H1 (cell line): Measurements from ENCODE around the gene FAM53C. TPM values are rescaled to one million over a fixed set of nuclear protein-coding genes. Genes with fewer than 3 reads are reported as not detected.

Experiments
- CTCF ChIA-PET: fragments of 300-600 bp; sonication (Branson Sonifier 250); formaldehyde crosslinking; loops from one replicate; lab custom pipeline; 2021; ENCODE audit not compliant: partially characterized antibody; lab: Charles Lee
- POLR2A ChIA-PET: fragments of 300-600 bp; sonication (Branson Sonifier 250); formaldehyde crosslinking; loops from one replicate; lab custom pipeline; 2021; ENCODE audit warnings: inconsistent platforms; ENCODE audit not compliant: partially characterized antibody; lab: Charles Lee
- DNase-seq, 2 experiments: peaks; one replicate each; pipeline versions ENCODE4 v3.0.0 to v3.0.0-alpha.2; 2010 to 2022; ENCODE audit warnings: low spot score in 2 of 2, low read depth in 1 of 2, mixed read lengths in 1 of 2
- FAIRE-seq: peaks from 2 replicates; lab custom pipeline; 2011; peaks lifted over from hg19 to GRCh38; lab: Jason Lieb, UNC
- H2AFZ ChIP-seq: 2 replicates; pipeline ENCODE4 v1.8.1; 2012; ENCODE audit warnings: low read length, inconsistent platforms
- H2AK5ac ChIP-seq: 2 replicates; pipeline ENCODE4 v1.6.1; 2013; ENCODE audit warnings: low read depth, low read length
- H2BK120ac ChIP-seq: replicated peaks from 2 replicates; pipeline ENCODE3; 2013; ENCODE audit warnings: low read depth, low read length, inconsistent platforms
- H2BK12ac ChIP-seq: 2 replicates; pipeline ENCODE4 v1.6.1; 2013; ENCODE audit warnings: low read depth, low read length
- H2BK15ac ChIP-seq: 2 replicates; pipeline ENCODE4 v1.6.1; 2013; ENCODE audit warnings: low read length
- H2BK20ac ChIP-seq: 2 replicates; pipeline ENCODE4 v1.6.1; 2013; ENCODE audit warnings: low read length
- H2BK5ac ChIP-seq: 2 replicates; pipeline ENCODE4 v1.6.1; 2013; ENCODE audit warnings: low read depth, low read length
- H3K14ac ChIP-seq: 2 replicates; pipeline ENCODE4 v1.6.1; 2013; ENCODE audit warnings: inconsistent platforms; ENCODE audit not compliant: insufficient read length
- H3K18ac ChIP-seq: 2 replicates; pipeline ENCODE4 v1.6.1; 2013; ENCODE audit warnings: low read length; ENCODE audit errors: extremely low read depth
- H3K23ac ChIP-seq: 2 replicates; pipeline ENCODE4 v1.6.1; 2013; ENCODE audit warnings: inconsistent platforms; ENCODE audit not compliant: insufficient read length
- H3K23me2 ChIP-seq: 2 replicates; pipeline ENCODE4 v1.6.1; 2013; ENCODE audit warnings: low read depth, low read length
- H3K27ac ChIP-seq: 2 replicates; pipeline ENCODE4 v1.6.1; 2011; ENCODE audit warnings: low read depth, low read length, inconsistent platforms
- H3K27me3 ChIP-seq, 4 experiments: replicated peaks in 1 of 4; 1 replicate in 1 of 4; 2 replicates in 3 of 4; pipeline versions ENCODE4 v1.6.1 to v1.8.1; 2011 to 2013; ENCODE audit warnings: low read length in 3 of 4, mild to moderate bottlenecking in 3 of 4, inconsistent platforms in 2 of 4, mixed read lengths in 2 of 4, moderate library complexity in 1 of 4; ENCODE audit not compliant: control insufficient read depth in 3 of 4, insufficient read depth in 3 of 4; ENCODE audit errors: extremely low read depth in 1 of 4
- H3K36me3 ChIP-seq, 4 experiments: 2 replicates each; pipeline versions ENCODE4 v1.6.1 to v1.8.1; 2011 to 2013; ENCODE audit warnings: mild to moderate bottlenecking in 4 of 4, low read length in 3 of 4, moderate library complexity in 2 of 4, control low read depth in 1 of 4, inconsistent platforms in 1 of 4; ENCODE audit not compliant: insufficient read depth in 4 of 4, control insufficient read depth in 2 of 4
- H3K4ac ChIP-seq: replicated peaks from 2 replicates; pipeline ENCODE3; 2013; ENCODE audit warnings: low read length, low read depth, mixed read lengths, inconsistent platforms; ENCODE audit not compliant: insufficient read length
- H3K4me1 ChIP-seq, 4 experiments: replicated peaks in 1 of 4; 1 replicate in 1 of 4; 2 replicates in 3 of 4; pipeline versions ENCODE4 v1.6.1 to v1.8.1; 2011 to 2013; ENCODE audit warnings: low read length in 3 of 4, inconsistent platforms in 2 of 4, mixed read lengths in 1 of 4; ENCODE audit not compliant: insufficient read depth in 4 of 4, control insufficient read depth in 3 of 4
- H3K4me2 ChIP-seq, 2 experiments: 2 replicates each; pipeline versions ENCODE4 v1.6.1 to v1.8.1; 2011 to 2013; ENCODE audit warnings: low read depth in 2 of 2, low read length in 2 of 2, control low read depth in 1 of 2, inconsistent platforms in 1 of 2, mild to moderate bottlenecking in 1 of 2; ENCODE audit not compliant: insufficient read depth in 1 of 2
- H3K4me3 ChIP-seq, 4 experiments: fragments of 200-600, 300-600 bp in 1 of 4; sonication (generic), shearing (Covaris generic), sonication (Bioruptor Twin) in 1 of 4; 2 replicates each; pipeline versions ENCODE4 v1.5.1 to v1.8.1; 2011 to 2016; ENCODE audit warnings: low read length in 4 of 4, low read depth in 3 of 4, control low read depth in 2 of 4, inconsistent platforms in 2 of 4, mild to moderate bottlenecking in 2 of 4, mixed read lengths in 1 of 4, moderate library complexity in 1 of 4; ENCODE audit not compliant: insufficient read depth in 2 of 4; ENCODE audit errors: extremely low read depth in 1 of 4
- H3K56ac ChIP-seq: replicated peaks from 2 replicates; pipeline ENCODE3; 2013; ENCODE audit warnings: low read depth, mild to moderate bottlenecking, mixed read lengths, low read length, inconsistent platforms; ENCODE audit not compliant: insufficient read length
- H3K79me1 ChIP-seq: 2 replicates; pipeline ENCODE4 v1.6.1; 2013; ENCODE audit warnings: low read depth, low read length, control low read depth
- H3K79me2 ChIP-seq, 2 experiments: 2 replicates each; pipeline versions ENCODE4 v1.6.1 to v1.8.1; 2012 to 2013; ENCODE audit warnings: low read length in 2 of 2, mild to moderate bottlenecking in 2 of 2, inconsistent platforms in 1 of 2; ENCODE audit not compliant: insufficient read depth in 2 of 2, control insufficient read depth in 1 of 2
- H3K9ac ChIP-seq, 4 experiments: replicated peaks in 1 of 4; 1 replicate in 1 of 4; 2 replicates in 3 of 4; pipeline versions ENCODE4 v1.6.1 to v1.8.1; 2011 to 2013; ENCODE audit warnings: low read depth in 3 of 4, low read length in 3 of 4, control low read depth in 2 of 4, mild to moderate bottlenecking in 2 of 4, moderate library complexity in 2 of 4, inconsistent platforms in 1 of 4; ENCODE audit errors: extremely low read depth in 1 of 4
- H3K9me3 ChIP-seq, 2 experiments: 2 replicates each; pipeline versions ENCODE4 v1.6.1 to v1.8.1; 2012 to 2013; ENCODE audit warnings: mild to moderate bottlenecking in 2 of 2, moderate library complexity in 2 of 2, control low read depth in 1 of 2, inconsistent platforms in 1 of 2, low read depth in 1 of 2, low read length in 1 of 2, mixed read lengths in 1 of 2; ENCODE audit not compliant: insufficient read depth in 2 of 2
- H4K20me1 ChIP-seq, 2 experiments: replicated peaks in 1 of 2; 2 replicates each; pipeline versions ENCODE3 to v1.8.1; 2011 to 2013; ENCODE audit warnings: inconsistent platforms in 2 of 2, low read length in 2 of 2, mild to moderate bottlenecking in 1 of 2; ENCODE audit not compliant: insufficient read depth in 2 of 2, control insufficient read depth in 1 of 2
- H4K5ac ChIP-seq: 2 replicates; pipeline ENCODE4 v1.6.1; 2013; ENCODE audit warnings: low read length, low read depth, mixed read lengths, inconsistent platforms; ENCODE audit not compliant: insufficient read length
- H4K8ac ChIP-seq: 2 replicates; pipeline ENCODE4 v1.8.0; 2013; ENCODE audit warnings: mild to moderate bottlenecking, moderate library complexity, low read length, inconsistent platforms; ENCODE audit not compliant: insufficient read depth; ENCODE audit errors: extremely low read depth
- H4K91ac ChIP-seq: replicated peaks from 2 replicates; pipeline ENCODE3; 2013; ENCODE audit warnings: low read length, mixed read lengths, inconsistent platforms; ENCODE audit not compliant: insufficient read length
- HDAC2 ChIP-seq, 2 experiments: fragments of 300-600 bp in 1 of 2; sonication (generic) in 1 of 2; IDR thresholded peaks; 2 replicates each; pipeline ENCODE4 v1.6.1; 2011 to 2012; ENCODE audit warnings: low read depth in 2 of 2, low read length in 2 of 2, mild to moderate bottlenecking in 2 of 2, moderate library complexity in 2 of 2, borderline replicate concordance in 1 of 2, inconsistent platforms in 1 of 2
- RBBP5 ChIP-seq: IDR thresholded peaks from 2 replicates; pipeline ENCODE4 v1.7.1; 2012; ENCODE audit warnings: low read depth, mild to moderate bottlenecking, inconsistent platforms, low read length, moderate library complexity, borderline replicate concordance
- SAP30 ChIP-seq: fragments of 300-600 bp; sonication (generic); IDR thresholded peaks from 2 replicates; pipeline ENCODE4 v1.7.1; 2012; ENCODE audit warnings: low read length, moderate library complexity, mild to moderate bottlenecking, inconsistent platforms; ENCODE audit not compliant: insufficient read depth, insufficient replicate concordance
- SIX5 ChIP-seq: IDR thresholded peaks from 2 replicates; pipeline ENCODE4 v1.6.1; 2011; ENCODE audit warnings: mild to moderate bottlenecking, low read depth, low read length
- YY1 ChIP-seq: IDR thresholded peaks from 2 replicates; pipeline ENCODE4 v1.6.1; 2011; ENCODE audit warnings: low read depth, mild to moderate bottlenecking, low read length
- WGBS, 2 experiments: shearing (Covaris generic) in 1 of 2; methylation state at CpG; one replicate each; pipeline versions ENCODE4 v1.1.6 to v1.1.7; 2013 to 2015; ENCODE audit warnings: low lambda C conversion rate in 2 of 2, mixed read lengths in 2 of 2, inconsistent platforms in 1 of 2, low coverage in 1 of 2, missing lambda C conversion rate in 1 of 2; ENCODE audit not compliant: insufficient replicate concordance in 2 of 2, insufficient coverage in 1 of 2, insufficient read length in 1 of 2; ENCODE audit errors: extremely low coverage in 1 of 2, missing lambda C conversion rate in 1 of 2; 5-methylcytosine and 5-hydroxymethylcytosine counted together
- polyA plus RNA-seq, 7 experiments: library from polyadenylated mRNA; depleted of rRNA in 3 of 7; stranded (reverse) in 5 of 7; unstranded in 2 of 7; fragments of >200 nt in 5 of 7; fragments of 200-250 nt in 2 of 7; gene quantifications; 1 replicate in 5 of 7; 2 replicates in 1 of 7; 4 replicates in 1 of 7; pipeline versions ENCODE4 v1.2.1 to v1.2.3, GENCODE V29; 2011 to 2013; ENCODE audit warnings: missing spikeins in 2 of 7, mixed read lengths in 2 of 7
- total RNA-seq: library from RNA; stranded (reverse); fragmentation: NEBNext Ultra II Directional; extraction: Animal tissue kit (Norgen Biotek cat#: 25700); gene quantifications from 2 replicates; pipeline ENCODE4 v1.2.1, GENCODE V29; 2021
- TF ChIP-seq, protein P1 (sequence below): IDR thresholded peaks from 2 replicates; pipeline ENCODE4 v1.6.1; 2011; ENCODE audit warnings: low read depth, mild to moderate bottlenecking, low read length; ENCODE audit not compliant: insufficient read depth

Gene FAM53C
- total and polyA plus RNA-seq, 2 of the 8 experiments (the other 6 are each of a cell fraction or from before 2014, with no cell fraction given), result 57.6 to 75.3 TPM

DNA sequence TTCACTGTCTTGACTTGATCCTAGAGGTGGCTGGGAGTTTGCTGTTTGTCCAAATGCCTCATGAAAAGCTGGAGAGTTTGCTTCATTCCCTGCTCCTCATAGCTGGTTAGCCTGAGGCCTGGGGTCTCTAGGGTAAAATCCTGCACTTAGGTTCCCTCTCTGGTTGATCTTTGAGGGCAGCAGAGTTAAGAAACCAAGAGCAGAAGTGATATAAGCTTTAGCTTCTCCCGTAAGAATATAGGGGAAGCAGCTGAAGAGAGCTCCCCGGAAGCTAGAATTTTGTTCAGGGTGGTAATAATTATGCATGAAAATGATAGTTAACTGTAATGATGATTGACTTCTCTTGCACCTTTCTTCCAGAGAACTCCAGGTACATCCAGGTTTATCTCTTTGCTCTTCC, 1.4 kb downstream of the FAM53C start:
- 77% methylated on average over 2 of the region's 2 CpGs; no CpG with 5 or more reads in 1 of the 2 experiments for whole genome bisulfite sequencing, 2 experiments
- H3K4me3 ChIP-seq, result peak overlapping the region; percentile 68 to 95 (median 91)
- TF ChIP-seq SIX5, result no peak
- TF ChIP-seq, protein P1, sequence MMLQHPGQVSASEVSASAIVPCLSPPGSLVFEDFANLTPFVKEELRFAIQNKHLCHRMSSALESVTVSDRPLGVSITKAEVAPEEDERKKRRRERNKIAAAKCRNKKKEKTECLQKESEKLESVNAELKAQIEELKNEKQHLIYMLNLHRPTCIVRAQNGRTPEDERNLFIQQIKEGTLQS, result no peak
- TF ChIP-seq RBBP5, result no peak
- no peak for TF ChIP-seq SAP30
- TF ChIP-seq HDAC2 (IDR thresholded peaks at IDR 0.05; ENCODE audit: borderline replicate concordance in 1 of 2, low read depth in 2 of 2, low read length in 2 of 2), result no peak
- no peak for TF ChIP-seq YY1

More for the DNA sequence above, 1.4 kb downstream of the FAM53C start:
- no peak overlapping the region for H4K8ac ChIP-seq
- H3K79me2 ChIP-seq, result peaks cover 10 to 39% of the 10 kb centered on the region in 2 experiments
- H3K4me2 ChIP-seq, result peak overlapping the region; percentile 98
- 0 out of 2 replicates have a peak overlapping the region, but pooled peaks have one; percentile 89 for H2BK12ac ChIP-seq
- peak overlapping the region; percentile 3; the same call in 1 of the 2 replicates for H2AK5ac ChIP-seq
- FAIRE-seq, result no peak
- no peak overlapping the region for H2BK20ac ChIP-seq
- H3K14ac ChIP-seq, result no peak overlapping the region
- peak overlapping the region; percentile 72; the same call in 1 of the 2 replicates for H3K18ac ChIP-seq
- peak overlapping the region; percentile 62; the same call in 1 of the 2 replicates for H2BK5ac ChIP-seq
- POLR2A ChIA-PET, result interaction anchor here (0.5 to 8.2 kb wide), 14 partner anchors 8 to 222 kb away, joined by 3 to 254 read pairs (median 6); partner anchors contain the start of genes BRD8, CDC23, EGR1 and ETF1
- peaks cover 20% of the 10 kb centered on the region for H3K79me1 ChIP-seq
- peaks cover 8% of the 10 kb centered on the region; the same call in 1 of the 2 replicates for H3K23me2 ChIP-seq
- no peak overlapping the region for H3K23ac ChIP-seq
- no peaks in the 10 kb centered on the region for H3K9me3 ChIP-seq
- no peak overlapping the region for H2BK120ac ChIP-seq
- H3K36me3 ChIP-seq, result peaks cover 8 to 31% (median 23%) of the 10 kb centered on the region in 4 experiments
- H3K4ac ChIP-seq, result peak overlapping the region; percentile 24
- H3K27ac ChIP-seq, result peak overlapping the region; percentile 70; the same call in 1 of the 2 replicates
- H3K4me1 ChIP-seq, result peaks cover 0 to 5% (median 2%) of the 10 kb centered on the region in 4 experiments; a peak in 4 of 7 replicates
- H4K5ac ChIP-seq, result peak overlapping the region; percentile 42
- CTCF ChIA-PET, result interaction anchor here (0.8 to 13.6 kb wide), 3 partner anchors 8 to 24 kb away, joined by 3 to 196 read pairs (median 4); partner anchors contain the start of gene KDM3B
- H2AFZ ChIP-seq, result no peak overlapping the region
- H3K56ac ChIP-seq, result no peak overlapping the region
- peak overlapping the region; percentile 32 for H4K91ac ChIP-seq
- H3K27me3 ChIP-seq, result no peaks in the 10 kb centered on the region
- peak overlapping the region; percentile 67 to 84 (median 76) for H3K9ac ChIP-seq
- peaks cover 2 to 3% of the 10 kb centered on the region in 2 experiments for H4K20me1 ChIP-seq
- DNase-seq, result no peak
- 0 out of 2 replicates have a peak overlapping the region, but pooled peaks have one; percentile 47 for H2BK15ac ChIP-seq
